IMR-90 (cell line): ENCODE data around the gene SRMS. TPM values are rescaled to one million over a fixed set of nuclear protein-coding genes. Genes with fewer than 3 reads are reported as not detected.

Experiments
- ATAC-seq: fragments of 200-7000 bp; cut with Tn5 transposase; 2 replicates; pipeline ENCODE4 v1.9.1; 2020; ENCODE audit warnings: low read depth, mild to moderate bottlenecking, moderate library complexity
- BruUV-seq: library from RNA; stranded (reverse); fragments of 400-500 nt; replicated peaks from 2 replicates; lab custom pipeline; 2021; lab: Mats Ljungman, UMichigan
- CTCF ChIA-PET: fragments of 300-600 bp; formaldehyde crosslinking; extraction: SDS; loops from one replicate; lab custom pipeline; 2021; ENCODE audit warnings: antibody characterized with exemption; lab: Yijun Ruan, JAX
- POLR2A ChIA-PET: fragments of 300-600 bp; sonication (Branson Sonifier 250); formaldehyde crosslinking; loops from one replicate; lab custom pipeline; 2022; ENCODE audit warnings: antibody characterized with exemption; ENCODE audit not compliant: unreplicated experiment; lab: Charles Lee
- DNase-seq: peaks from one replicate; pipeline ENCODE4 v3.0.0; 2013
- H2AFZ ChIP-seq: replicated peaks from 2 replicates; pipeline ENCODE3; 2013; ENCODE audit warnings: low read length, mild to moderate bottlenecking; ENCODE audit not compliant: poor library complexity
- H2AK5ac ChIP-seq: 2 replicates; pipeline ENCODE4 v1.6.1; 2013; ENCODE audit warnings: low read depth, low read length, inconsistent platforms
- H2AK9ac ChIP-seq: replicated peaks from 2 replicates; pipeline ENCODE3; 2013; ENCODE audit warnings: mild to moderate bottlenecking, low read depth, low read length, moderate library complexity; ENCODE audit not compliant: poor library complexity
- H2BK120ac ChIP-seq: 2 replicates; pipeline ENCODE4 v1.6.1; 2013; ENCODE audit warnings: low read depth, low read length, inconsistent platforms
- H2BK15ac ChIP-seq: 3 replicates; pipeline ENCODE4 v1.6.1; 2013; ENCODE audit warnings: low read depth, low read length, inconsistent platforms
- H2BK20ac ChIP-seq: 2 replicates; pipeline ENCODE4 v1.6.1; 2013; ENCODE audit warnings: low read depth, mild to moderate bottlenecking, inconsistent platforms, low read length, moderate library complexity
- H2BK5ac ChIP-seq: 2 replicates; pipeline ENCODE4 v1.6.1; 2013; ENCODE audit warnings: mild to moderate bottlenecking, low read depth, low read length, inconsistent platforms; ENCODE audit not compliant: poor library complexity, severe bottlenecking
- H3K14ac ChIP-seq: replicated peaks from 2 replicates; pipeline ENCODE4 v1.6.1; 2013; ENCODE audit warnings: low read depth, low read length, inconsistent platforms
- H3K18ac ChIP-seq: 2 replicates; pipeline ENCODE4 v1.6.1; 2013; ENCODE audit warnings: low read depth, low read length, control low read depth
- H3K23ac ChIP-seq: 2 replicates; pipeline ENCODE4 v1.6.1; 2013; ENCODE audit warnings: low read depth, low read length, inconsistent platforms
- H3K27ac ChIP-seq: 2 replicates; pipeline ENCODE4 v1.5.1; 2013; ENCODE audit warnings: mild to moderate bottlenecking, control low read depth, low read length; ENCODE audit not compliant: insufficient read depth
- H3K27me3 ChIP-seq: 2 replicates; pipeline ENCODE4 v1.6.1; 2013; ENCODE audit warnings: low read length; ENCODE audit not compliant: control insufficient read depth, insufficient read depth
- H3K36me3 ChIP-seq: 2 replicates; pipeline ENCODE4 v1.6.1; 2013; ENCODE audit warnings: low read length, mixed read lengths; ENCODE audit not compliant: control insufficient read depth, insufficient read depth
- H3K4ac ChIP-seq: 2 replicates; pipeline ENCODE4 v1.6.1; 2013; ENCODE audit warnings: low read depth, low read length, inconsistent platforms
- H3K4me1 ChIP-seq: 2 replicates; pipeline ENCODE4 v1.6.1; 2013; ENCODE audit warnings: low read length, mixed read lengths; ENCODE audit not compliant: control insufficient read depth, insufficient read depth
- H3K4me2 ChIP-seq: 2 replicates; pipeline ENCODE4 v1.6.1; 2013; ENCODE audit warnings: low read depth, mild to moderate bottlenecking, control low read depth, low read length, moderate library complexity
- H3K4me3 ChIP-seq: 2 replicates; pipeline ENCODE4 v1.5.1; 2013; ENCODE audit warnings: low read depth, mild to moderate bottlenecking, control low read depth, low read length, moderate library complexity; ENCODE audit not compliant: insufficient read depth
- H3K56ac ChIP-seq: 2 replicates; pipeline ENCODE4 v1.6.1; 2013; ENCODE audit warnings: low read length, inconsistent platforms; ENCODE audit not compliant: insufficient read depth; ENCODE audit errors: extremely low read depth
- H3K79me1 ChIP-seq, 2 experiments: 2 replicates each; pipeline ENCODE4 v1.6.1; 2013; ENCODE audit warnings: low read length in 2 of 2, inconsistent platforms in 1 of 2, low read depth in 1 of 2
- H3K9ac ChIP-seq: 2 replicates; pipeline ENCODE4 v1.6.1; 2013; ENCODE audit warnings: low read depth, low read length, control low read depth
- H3K9me1 ChIP-seq: 2 replicates; pipeline ENCODE4 v1.6.1; 2013; ENCODE audit warnings: low read length, inconsistent platforms; ENCODE audit not compliant: insufficient read depth
- H3K9me3 ChIP-seq: 2 replicates; pipeline ENCODE4 v1.6.1; 2013; ENCODE audit warnings: low read length; ENCODE audit not compliant: control insufficient read depth, insufficient read depth
- H4K20me1 ChIP-seq: 2 replicates; pipeline ENCODE4 v1.6.1; 2013; ENCODE audit warnings: low read length, inconsistent platforms; ENCODE audit not compliant: insufficient read depth
- H4K5ac ChIP-seq: 2 replicates; pipeline ENCODE4 v1.6.1; 2013; ENCODE audit warnings: mild to moderate bottlenecking, low read depth, low read length, control low read depth
- H4K8ac ChIP-seq, 2 experiments: 2 replicates each; pipeline ENCODE4 v1.6.1; 2013; ENCODE audit warnings: low read depth in 2 of 2, low read length in 2 of 2, control low read depth in 1 of 2, inconsistent platforms in 1 of 2
- H4K91ac ChIP-seq: 2 replicates; pipeline ENCODE4 v1.6.1; 2013; ENCODE audit warnings: low read depth, low read length, inconsistent platforms; ENCODE audit not compliant: insufficient read depth
- BHLHE40 ChIP-seq: fragments of 150-350 bp; IDR thresholded peaks from 2 replicates; pipeline ENCODE4 v1.6.1; 2016; ENCODE audit warnings: mild to moderate bottlenecking, low read depth, low read length
- CEBPB ChIP-seq: IDR thresholded peaks from 2 replicates; pipeline ENCODE4 v1.6.1; 2012; ENCODE audit warnings: low read depth, low read length, improper control_type of control experiment
- MAFK ChIP-seq: IDR thresholded peaks from 2 replicates; pipeline ENCODE4 v1.6.1; 2012; ENCODE audit warnings: low read depth, low read length, improper control_type of control experiment
- WGBS, 2 experiments: methylation state at CpG; one replicate each; pipeline versions ENCODE4 v1.1.5 to v1.1.7; 2013; ENCODE audit warnings: missing lambda C conversion rate in 2 of 2; ENCODE audit not compliant: insufficient read length in 1 of 2; ENCODE audit errors: extremely low coverage in 2 of 2; 5-methylcytosine and 5-hydroxymethylcytosine counted together
- dilution Hi-C: fragments of 300-500 bp; cut with HindIII; formaldehyde crosslinking; loops from one replicate; pipeline ENCODE4 v1.14.3; 2018; ENCODE audit warnings: low sequenced_read_pairs; ENCODE audit not compliant: unreplicated experiment
- in situ Hi-C: fragments of 300-500 bp; cut with MboI; formaldehyde crosslinking; loops from 3 replicates; pipeline ENCODE4 v1.14.3; 2019; ENCODE audit warnings: low sequenced_read_pairs, inconsistent platforms, mixed read lengths
- intact Hi-C: fragments of 100-400 bp; cut with micrococcal nuclease; formaldehyde crosslinking; loops from 2 replicates; pipeline ENCODE4 v1.10.0; 2022
- polyA plus RNA-seq, 3 experiments: library from polyadenylated mRNA; depleted of rRNA; stranded (reverse); fragments of >200 nt; gene quantifications; 2 replicates each; pipeline ENCODE4 v1.2.3, GENCODE V29; 2012; ENCODE audit warnings: low replicate concordance in 1 of 3
- total RNA-seq: library from RNA; depleted of rRNA; stranded (reverse); fragments of >200 nt; gene quantifications from 2 replicates; pipeline ENCODE4 v1.2.3, GENCODE V29; 2012

SRMS gene
- total and polyA plus RNA-seq, 2 of the 4 experiments (the other 2 are of a cell fraction) = not detected

GRCh38 chr20:63494084-63494419 lies 53.5 kb downstream of the SRMS start:
- WGBS, 2 experiments = 64% methylated on average over 4 of the region's 7 CpGs; no CpG with 5 or more reads in 1 of the 2 experiments
- no TSS peak for BruUV-seq
- ChIA-PET POLR2A (no interaction called here), CTCF (no interaction called here)
- Histone ChIP-seq H2BK120ac (no peak overlapping the region), H3K4ac (no peak overlapping the region), H2AK5ac (no peak overlapping the region), H3K18ac (no peak overlapping the region), H3K23ac (no peak overlapping the region), H3K56ac (no peak overlapping the region), H3K9ac (no peak overlapping the region), H4K5ac (no peak overlapping the region), H4K91ac (no peak overlapping the region), H3K79me1 (no peaks in the 10 kb centered on the region), H2BK15ac (no peak overlapping the region), H3K27me3 (peaks cover 6% of the 10 kb centered on the region; the same call in 1 of the 2 replicates), H3K4me1 (no peaks in the 10 kb centered on the region), H3K9me3 (no peaks in the 10 kb centered on the region), H2BK5ac (no peak overlapping the region), H3K4me2 (no peak overlapping the region), H2BK20ac (no peak overlapping the region), H4K8ac (no peak overlapping the region), H2AK9ac (no peak overlapping the region), H2AFZ (no peak overlapping the region), H3K9me1 (no peaks in the 10 kb centered on the region), H3K27ac (no peak overlapping the region), H4K20me1 (peaks cover 4% of the 10 kb centered on the region), H3K4me3 (no peak overlapping the region), H3K36me3 (no peaks in the 10 kb centered on the region), H3K14ac (no peak overlapping the region)
- in situ Hi-C loops = no loop called here
- dilution Hi-C loops = no loop called here
- ATAC-seq (no peak), DNase-seq (no peak)
- intact Hi-C loops = no loop called here
- TF ChIP-seq BHLHE40 = no peak
- TF ChIP-seq MAFK = no peak
- TF ChIP-seq CEBPB = no peak
